NCI-H2171 (cell line): ENCODE results near the gene ARHGEF9.
A peak's percentile ranks its signal among the peaks of the same experiment; 100 is the strongest.
"Not testable (repeated sequence)": the region's sequence is repeated elsewhere in the genome, so short reads cannot be mapped to it uniquely, and the experiment has no call there.

Experiments
- DNase-seq: peaks from one replicate; lab custom pipeline; 2025; lab: John Stamatoyannopoulos, UW

Gene ARHGEF9

DNA sequence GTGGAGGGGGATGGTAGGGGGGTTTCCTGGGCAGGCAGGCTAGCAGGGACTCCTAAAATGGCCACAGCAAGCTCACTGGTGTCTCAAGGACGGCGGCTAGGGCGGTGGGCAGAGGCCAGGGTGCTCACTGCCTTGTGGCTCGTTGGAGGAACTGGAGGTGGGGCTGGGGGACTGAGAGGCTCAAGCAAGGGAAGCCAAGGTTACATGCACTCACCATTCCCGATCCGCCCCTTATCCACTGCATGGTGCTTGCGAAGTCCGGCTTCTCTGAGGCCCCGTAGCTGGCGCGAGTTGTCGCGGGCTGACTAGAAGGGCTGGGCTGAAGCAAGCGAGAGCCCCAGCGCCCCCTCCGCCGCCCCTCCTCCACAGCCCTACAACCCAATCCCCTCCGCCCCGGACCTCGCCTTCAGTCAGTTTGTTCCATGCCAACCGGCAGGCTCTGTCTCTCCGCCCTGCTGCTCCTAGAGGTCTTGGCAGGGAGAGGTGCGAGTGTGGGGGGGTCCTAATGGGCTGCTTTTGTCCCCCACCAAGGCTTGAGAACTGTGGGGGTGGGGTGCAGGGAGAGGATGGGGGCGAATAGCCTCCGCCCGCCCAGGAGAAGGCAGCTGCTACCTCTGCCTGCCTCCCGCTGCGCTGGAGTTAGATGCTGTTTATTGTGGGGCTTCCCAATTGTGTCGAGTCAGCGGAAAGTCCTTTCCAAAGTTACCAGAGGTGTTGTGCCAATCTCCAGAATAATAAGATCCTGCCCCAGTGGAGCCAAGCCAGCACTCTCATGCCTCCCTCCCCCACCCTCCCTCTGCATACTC, at the start of gene ARHGEF9:
Gene ARHGEF9, minus strand, starts transcription at position 313 of the 806 bp plus-strand sequence. Its CDS starts 69 bp downstream, at position 244.
- DNase-seq, result no peak

DNA sequence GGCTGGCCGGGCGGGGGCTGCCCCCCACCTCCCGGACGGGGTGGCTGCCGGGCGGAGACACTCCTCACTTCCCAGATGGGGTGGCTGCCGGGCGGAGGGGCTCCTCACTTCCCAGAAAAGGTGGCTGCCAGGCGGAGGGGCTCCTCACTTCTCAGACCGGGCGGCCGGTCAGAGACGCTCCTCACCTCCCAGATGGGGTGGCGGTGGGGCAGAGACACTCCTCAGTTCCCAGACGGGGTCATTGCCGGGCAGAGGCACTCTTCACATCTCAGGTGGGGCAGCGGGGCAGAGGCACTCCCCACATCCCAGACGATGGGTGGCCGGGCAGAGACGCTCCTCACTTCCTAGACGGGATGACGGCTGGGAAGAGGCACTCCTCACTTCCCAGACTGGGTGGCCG, 40.4 kb upstream of the ARHGEF9 start:
- DNase-seq, result not testable (repeated sequence)

DNA sequence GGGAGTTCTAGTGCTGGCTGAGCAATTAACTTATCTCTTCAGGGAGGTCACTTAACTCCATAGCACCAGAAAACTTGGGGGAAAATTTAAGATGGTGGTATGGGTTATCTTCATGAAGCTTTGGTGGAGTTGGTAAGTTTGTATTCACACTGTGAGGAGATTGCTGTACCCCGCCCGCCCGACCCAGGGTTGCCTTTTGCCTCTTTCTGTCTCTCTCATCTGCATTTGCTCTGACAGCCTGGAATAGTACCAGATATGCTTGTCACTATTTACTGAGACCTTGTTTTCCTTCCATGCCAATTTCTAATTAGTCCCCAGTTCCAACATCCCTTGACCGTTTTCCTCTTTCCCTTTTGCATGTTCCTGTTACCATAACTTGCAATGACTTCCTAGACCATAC, 33.1 kb upstream of the ARHGEF9 start:
- no peak for DNase-seq

DNA sequence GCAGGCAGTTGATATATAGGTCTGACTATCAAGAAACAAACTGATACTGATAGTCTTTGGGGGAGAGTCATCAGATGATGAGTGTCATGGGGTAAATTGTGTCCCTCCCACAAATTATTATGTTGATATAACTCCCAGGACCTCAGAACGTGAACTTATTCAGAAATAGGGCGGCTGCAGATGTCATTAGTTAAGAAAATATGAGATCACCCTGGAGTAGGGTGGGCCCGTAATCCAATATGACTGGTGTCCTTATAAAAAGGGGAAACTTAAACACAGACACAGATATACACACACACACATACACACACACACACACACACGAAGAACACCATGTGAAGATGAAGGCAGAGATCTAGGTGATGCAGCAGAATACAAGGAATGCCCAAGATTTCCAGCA, 32.7 kb upstream of the ARHGEF9 start:
- DNase-seq, result no peak

DNA sequence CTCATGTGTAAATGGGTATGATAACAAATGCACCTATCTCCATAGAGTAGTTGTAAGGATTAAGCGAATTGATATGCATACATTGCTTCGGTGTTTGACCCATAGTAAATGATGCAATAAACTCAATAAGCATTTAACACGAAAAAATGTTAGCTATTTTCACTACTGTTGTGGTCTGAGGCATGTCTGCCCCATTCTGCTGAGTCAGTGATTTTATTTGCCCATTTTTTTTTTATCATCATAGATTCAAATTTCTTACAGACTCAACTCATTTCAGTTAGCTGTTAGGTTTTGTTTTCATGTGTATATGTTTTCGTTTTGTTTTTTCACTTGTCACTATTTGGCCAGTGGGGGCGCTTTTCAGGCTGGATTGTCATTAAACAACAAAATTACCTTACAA, 27.8 kb upstream of the ARHGEF9 start:
- no peak for DNase-seq

DNA sequence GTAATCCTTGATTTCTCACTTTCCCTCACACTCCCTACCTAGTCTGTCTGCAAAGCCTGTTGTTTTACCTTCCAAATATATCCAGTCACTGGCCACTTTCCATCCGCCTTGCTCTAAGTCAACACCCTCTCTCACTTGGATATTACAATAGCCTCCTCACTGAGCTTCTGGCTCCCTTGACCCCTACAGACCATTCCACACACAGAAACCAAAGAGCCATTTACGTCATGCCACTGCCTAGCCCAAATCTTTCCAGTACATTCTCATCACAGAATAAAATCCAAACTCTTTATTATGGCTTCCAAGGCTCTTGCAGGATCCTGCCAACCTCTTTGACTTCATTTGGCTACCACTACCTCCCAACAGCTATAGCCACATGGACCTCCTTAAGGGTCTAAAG, 25.7 kb upstream of the ARHGEF9 start:
- no peak for DNase-seq

DNA sequence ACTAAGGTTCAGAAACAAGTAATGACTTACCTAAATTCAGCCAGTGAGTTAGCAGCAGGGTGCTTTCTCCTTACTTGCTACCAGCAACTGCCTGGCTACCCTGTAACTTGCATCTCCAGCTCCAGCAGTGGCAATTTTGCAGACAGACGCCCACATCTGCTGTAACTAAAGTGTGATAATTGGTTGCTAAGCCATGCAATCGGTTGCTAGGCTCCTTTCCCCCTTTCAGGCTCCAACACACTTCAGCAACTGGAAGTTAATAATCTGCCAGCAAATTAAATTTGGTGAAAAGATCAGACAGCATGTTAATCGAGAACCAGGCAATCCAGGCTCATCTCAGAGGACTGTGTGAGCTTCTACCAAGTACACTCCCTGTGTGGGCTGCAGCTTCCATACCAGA, 24.2 kb upstream of the ARHGEF9 start:
- DNase-seq, result peak; percentile 6

DNA sequence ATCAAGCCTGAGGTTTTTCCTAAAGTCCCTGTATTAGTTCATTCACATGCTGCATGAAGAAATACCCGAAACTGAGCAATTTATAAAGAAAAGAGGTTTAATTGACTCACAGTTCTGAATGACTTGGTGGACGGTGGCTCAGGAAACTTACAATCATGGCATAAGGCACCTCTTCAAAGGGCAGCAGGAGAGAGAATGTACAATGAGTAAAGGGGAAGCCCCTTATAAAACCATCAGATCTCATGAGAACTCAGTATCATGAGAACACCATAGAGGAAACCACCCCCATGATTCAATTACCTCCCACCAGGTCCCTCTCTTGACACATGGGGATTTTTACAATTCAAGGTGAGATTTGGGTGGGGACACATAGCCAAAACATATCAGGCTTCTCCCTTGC, 10.4 kb upstream of the ARHGEF9 start:
- not testable (repeated sequence) for DNase-seq

DNA sequence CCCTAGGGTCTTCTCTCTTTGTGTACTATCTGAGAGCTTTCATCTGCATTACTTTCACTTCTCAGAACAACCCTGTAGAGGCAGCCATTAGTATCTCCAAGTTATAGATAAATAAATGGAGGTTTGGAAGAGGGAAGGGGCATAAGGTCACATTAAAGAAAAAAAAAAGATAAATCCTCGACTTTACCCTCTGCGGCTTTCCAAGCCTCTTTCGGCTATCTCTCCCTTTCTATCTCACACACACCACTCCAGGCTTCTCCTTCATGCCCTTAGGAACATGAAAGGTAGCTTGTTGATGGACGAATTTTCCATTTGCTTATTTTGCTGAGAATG, 660 bp upstream of the ARHGEF9 start:
- no peak for DNase-seq

DNA sequence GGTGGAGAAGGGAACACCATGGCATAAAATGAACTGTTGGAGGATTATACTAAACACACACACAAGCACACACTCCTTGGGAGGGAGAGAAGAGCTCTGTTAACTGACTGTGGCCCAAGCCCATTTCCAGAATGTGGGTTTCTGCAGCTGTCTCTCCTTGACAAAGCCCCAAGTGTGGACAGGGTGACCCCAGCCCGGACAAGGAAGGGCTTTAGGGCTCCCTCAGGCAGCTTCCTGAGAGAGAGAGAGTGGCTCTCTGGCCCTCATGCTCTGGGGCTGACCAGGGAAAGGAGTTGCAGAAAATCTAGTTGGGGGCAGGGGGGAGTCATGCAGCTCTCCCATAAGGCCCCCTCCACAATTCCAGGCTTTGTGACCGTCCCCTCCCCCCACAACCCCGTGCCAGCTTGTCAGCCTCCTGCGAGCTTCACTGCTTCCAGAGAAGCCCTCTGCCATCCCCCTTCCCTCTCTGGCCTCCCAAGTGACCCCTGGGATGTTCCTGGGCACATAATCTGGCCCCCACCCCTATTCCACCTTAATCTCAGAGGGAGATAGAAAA, 590 bp downstream of the ARHGEF9 start:
- no peak for DNase-seq

DNA sequence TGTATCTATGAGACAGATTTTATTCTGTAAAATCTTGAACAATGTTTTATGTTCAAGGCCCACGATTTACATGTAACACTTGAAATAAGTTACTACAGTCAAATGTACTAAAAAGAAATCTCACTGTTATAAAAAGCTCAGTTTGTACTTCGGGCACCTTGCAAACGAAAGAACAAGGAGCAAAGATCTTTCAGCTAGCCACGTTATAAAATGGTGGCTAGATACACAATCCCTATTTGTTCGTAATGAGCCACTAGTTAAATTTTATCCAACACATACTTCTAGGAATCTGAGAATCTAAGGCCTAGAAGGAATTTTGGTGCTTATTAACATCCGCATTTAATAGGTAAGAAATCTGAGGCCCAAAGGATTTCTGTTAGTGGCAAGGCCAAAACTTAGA, 2.5 kb downstream of the ARHGEF9 start:
- DNase-seq, result no peak

DNA sequence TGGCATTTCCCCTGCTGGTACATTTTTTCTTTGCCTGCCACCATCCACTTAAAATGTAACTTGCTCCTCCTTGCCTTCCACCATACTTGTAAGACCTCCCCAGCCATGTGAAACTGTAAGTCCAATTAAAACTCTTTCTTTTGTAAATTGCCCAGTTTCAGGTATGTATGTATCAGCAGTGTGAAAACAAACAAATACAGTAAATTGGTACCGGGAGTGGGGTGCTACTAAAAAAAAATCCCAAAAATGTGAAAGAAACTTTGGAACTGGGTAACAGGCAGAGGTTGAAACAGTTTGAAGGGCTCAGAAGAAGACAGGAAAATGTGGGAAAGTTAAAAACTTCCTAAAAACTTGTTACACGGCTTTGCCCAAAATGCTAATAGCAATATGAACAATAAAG, 16.3 kb downstream of the ARHGEF9 start:
- DNase-seq, result no peak

DNA sequence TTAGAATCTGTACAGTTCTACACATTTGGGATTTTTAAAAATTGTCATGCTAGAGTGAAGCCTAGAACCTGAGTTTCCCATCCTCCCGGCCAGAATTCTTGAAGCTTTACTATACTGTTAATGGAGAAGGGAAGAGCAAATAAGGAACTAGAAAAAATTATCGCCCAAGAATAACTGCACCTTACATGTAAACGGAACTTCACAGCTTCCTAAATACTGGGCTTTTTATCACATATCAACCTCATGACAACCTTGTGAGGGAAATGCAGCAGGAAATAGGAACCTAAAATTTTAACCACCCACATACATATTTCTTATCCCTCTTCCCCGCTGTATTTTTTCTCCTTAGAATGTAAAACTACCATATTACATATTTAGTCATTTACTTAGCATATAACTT, 19.3 kb downstream of the ARHGEF9 start:
- no peak for DNase-seq

DNA sequence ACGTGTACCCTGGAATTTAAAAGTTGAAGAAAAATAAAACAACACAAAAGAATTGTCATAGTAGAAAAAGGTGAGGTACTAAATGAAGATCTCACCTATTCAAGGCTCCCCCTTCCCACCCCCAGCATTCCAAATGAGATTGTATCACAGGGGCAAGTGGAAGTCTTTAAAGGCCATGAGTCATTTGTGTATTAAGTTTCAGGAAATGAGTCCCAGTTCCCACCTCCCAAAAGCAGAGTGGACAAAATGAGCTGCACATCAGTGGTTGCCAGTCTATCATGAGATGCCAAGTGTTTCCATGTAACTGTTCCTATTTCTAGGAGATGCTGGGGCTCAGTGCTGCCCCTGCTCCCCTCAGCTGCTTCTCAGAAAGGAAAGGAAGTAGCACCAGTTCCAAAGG, 20.1 kb downstream of the ARHGEF9 start:
- no peak for DNase-seq

DNA sequence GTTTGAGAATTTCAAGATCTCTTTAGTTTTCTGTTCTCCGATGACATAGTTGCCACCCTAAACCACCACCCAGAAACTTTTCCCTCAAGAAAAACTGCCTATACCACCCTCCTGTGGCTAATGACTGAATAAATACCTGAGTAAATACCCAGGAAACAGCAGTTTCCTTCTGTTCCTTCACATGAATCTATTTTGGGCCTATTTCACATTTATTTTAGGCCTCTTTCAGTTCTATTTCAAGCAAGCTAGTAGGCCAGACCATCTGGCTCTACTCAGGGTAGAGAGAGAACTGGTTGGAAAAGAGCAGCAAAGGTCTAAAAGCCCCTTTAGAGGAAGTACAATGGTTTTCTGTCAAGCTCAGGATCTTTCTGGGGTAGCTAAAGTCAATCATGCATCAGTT, 23.4 kb downstream of the ARHGEF9 start:
- DNase-seq, result no peak

DNA sequence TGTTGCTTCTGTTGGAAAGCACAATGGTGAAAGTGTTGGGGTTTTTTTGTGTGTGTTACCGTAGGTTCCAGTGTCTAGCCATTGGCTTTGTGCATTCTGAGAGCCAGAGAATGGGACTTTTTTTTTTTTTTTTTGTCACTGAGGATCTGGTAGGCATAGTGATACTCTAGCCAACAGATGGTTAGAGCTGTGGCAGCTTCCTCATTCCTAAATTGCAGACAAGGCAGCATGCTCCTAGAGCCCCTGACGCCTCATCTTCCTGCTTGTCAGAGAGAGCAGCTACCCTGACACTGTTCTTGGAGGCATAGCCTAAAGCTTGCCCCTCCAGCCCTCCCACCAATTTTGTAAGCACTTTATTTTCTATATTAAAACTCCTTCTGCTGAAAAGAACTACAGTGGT, 27.0 kb downstream of the ARHGEF9 start:
- no peak for DNase-seq

DNA sequence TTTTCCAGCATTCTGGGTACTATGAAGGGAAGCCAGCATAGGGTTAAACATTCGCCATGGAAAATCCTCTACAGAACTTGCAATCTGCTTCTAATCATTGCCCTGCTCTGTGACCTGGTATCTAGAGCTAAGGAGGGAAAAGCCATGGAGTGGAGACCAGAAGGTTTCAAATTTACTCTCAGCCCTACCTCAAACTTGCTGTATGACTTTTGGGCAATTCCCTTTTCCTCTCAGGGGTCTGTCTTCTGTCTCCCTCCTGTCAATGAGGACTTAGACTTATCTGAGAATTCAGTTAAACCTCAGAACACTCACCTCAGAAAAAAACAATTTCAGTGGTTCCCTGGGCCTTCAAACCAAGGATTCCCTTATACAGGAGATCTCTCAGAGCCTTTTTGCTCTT, 29.1 kb downstream of the ARHGEF9 start:
- DNase-seq, result no peak

DNA sequence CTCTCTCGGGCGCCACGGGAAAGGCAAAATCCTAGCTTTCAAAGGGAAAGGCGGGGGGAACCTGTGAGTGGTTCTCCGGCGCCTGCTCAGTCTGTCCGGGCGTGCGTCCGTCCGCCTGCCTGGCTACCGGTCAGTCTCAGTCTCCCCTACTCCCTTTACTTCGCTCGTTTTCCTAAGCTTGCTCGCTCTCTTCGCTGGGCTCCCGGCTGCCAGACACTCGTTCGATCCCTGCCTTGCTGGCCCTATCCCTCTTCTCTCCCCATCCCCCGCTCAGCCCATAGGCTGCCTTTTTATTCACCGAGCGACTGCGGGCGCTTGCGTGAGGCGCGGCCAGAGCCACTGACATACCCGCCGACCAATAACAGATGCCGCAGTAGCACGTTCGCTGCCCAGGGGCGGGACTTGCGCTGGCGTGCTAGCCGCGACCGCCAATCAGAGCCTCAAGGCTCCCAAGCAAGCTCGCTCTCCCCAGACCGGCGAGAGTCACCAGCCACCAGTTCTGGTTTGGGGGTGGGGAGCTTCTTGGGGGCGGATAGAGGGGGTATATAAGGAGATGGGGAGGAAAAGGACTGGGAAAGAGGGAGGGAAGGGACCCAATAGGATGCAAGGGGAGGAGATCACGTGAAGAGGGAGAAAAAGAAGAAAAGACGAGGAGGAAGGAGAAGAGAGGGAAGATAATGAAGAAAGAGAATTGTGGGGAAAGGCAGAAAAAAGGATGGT, 30.0 kb downstream of the ARHGEF9 start:
- DNase-seq, result peak; percentile 77

DNA sequence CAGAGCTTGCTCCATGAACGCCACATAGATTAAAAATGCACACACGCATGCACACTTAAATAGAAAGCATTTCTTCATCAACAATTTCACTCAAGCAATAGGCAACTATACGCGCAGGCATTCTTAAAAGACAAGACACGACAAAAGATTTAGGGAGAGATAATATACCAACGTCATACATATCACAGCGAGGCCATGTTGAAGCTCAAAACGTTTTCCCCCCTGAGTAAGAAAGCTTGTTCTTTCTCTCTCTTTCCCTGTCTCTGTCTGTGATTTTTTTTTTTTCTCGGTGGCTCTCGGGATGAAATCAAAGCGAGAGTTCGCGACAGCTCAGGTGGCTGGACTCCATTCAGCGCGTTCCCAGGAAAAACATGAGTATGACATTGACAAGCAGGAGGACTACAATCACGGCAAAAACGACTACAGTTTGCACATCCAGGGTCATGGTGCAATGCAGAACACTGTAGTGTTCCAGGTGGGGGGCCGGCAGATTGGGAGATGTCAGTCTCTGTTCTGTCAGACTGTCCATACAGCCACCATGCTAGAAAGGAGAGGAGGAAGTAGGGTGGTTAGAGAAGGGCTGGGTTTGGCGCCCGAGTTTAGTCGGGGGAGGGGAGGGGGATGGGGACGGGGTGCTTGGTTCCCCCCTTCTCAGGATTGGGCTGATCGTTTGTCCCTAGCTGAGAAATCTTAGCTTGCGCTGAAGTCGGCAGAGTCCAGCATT, 30.7 kb downstream of the ARHGEF9 start:
- DNase-seq, result no peak

DNA sequence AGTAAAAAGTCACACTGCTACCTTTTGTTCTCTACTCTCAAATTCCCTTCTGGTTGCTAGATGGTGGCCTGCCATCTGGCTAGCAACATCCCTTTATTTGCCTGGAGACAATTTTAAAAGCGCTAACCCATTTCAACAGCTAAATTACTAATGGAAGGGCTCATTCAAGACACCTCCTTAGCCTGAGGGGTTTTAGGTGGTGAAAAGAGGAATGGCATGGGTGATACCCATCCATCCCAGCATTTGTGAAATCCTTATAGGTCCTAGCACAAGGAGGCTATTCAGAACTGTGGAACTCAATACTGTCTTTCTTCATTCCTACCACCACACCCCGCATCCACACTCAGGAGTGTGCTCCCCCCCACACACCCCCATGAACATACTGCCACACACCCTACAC, 33.5 kb downstream of the ARHGEF9 start:
- DNase-seq, result no peak

DNA sequence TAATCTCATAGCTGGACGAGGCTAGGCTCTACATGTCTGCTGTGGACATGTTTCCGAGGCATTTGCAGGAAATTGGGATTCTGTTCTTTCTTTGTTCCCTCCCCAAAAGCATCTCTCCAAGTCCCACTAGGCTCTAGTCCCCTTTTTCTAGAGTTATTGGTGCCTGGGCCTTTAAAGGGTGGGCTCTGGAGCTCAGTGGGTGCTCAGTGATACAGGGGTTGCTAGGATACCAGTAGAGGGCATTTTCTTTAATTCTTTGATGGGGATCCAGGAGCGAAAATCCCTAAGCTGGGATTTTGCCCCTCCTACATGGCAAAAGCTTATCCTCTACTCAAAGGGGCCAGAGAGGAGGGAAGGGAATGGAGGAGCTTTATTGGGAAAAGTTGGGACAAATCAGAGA, 34.2 kb downstream of the ARHGEF9 start:
- DNase-seq, result no peak

DNA sequence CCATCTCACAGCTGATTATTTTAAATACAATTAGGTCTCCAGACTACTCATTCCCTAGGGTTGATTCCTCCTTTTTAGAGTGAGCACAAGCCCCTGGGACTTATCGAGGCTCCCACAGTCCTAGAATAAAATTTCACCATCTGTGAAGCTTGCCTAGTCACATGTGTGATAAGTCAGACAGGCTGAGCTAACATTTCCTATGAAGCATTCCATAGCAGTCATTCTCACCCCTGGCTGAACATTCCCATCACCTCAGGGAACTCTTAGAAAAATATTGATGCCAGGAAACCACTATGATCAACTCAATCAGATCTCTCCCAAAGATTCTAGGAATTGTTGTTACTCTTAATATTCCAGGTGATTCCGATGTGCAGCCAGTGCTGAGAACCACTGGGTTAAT, 37.7 kb downstream of the ARHGEF9 start:
- DNase-seq, result no peak

DNA sequence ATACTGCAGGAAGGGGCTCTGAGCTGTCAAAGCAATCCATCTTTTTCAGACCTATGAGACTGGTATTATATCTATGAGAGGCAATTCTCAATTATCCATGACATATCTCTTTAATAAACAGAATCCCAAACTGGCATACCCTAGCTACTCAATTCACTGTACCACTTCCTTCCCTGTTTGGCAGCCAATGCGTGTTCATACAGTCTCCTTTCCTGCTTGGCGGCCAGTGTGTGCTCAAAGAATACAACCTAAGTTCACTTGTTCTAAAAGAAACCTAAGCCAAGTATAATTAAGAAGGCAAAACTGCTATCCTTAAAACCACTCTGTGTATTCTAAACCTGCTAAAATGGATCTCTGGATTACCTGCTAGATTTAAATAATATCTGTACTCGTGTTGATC, 38.3 kb downstream of the ARHGEF9 start:
- DNase-seq, result no peak
